Loucy (cell line): ENCODE results near the gene DPRX.

ENCODE experiments used
- H2AFZ ChIP-seq: fragments of 200-600 bp; sonication (generic); 2 replicates; pipeline ENCODE4 v1.6.0; 2016; ENCODE audit warnings: antibody characterized with exemption, mild to moderate bottlenecking, low read length, moderate library complexity
- H3F3A ChIP-seq: fragments of 200-600 bp; 2 replicates; pipeline ENCODE4 v1.6.0; 2016; ENCODE audit warnings: antibody characterized with exemption, low read depth, mild to moderate bottlenecking
- H3K27me3 ChIP-seq: fragments of 200-600 bp; sonication (generic); 2 replicates; pipeline ENCODE4 v1.6.1; 2014; ENCODE audit warnings: low read length, mild to moderate bottlenecking; ENCODE audit not compliant: insufficient read depth, poor library complexity, severe bottlenecking
- H3K36me3 ChIP-seq: fragments of 200-600 bp; sonication (generic); 2 replicates; pipeline ENCODE4 v1.6.1; 2016; ENCODE audit warnings: low read length; ENCODE audit not compliant: insufficient read depth
- H3K4me1 ChIP-seq: fragments of 200-600 bp; sonication (generic); 2 replicates; pipeline ENCODE4 v1.5.1; 2014; ENCODE audit warnings: low read length, mild to moderate bottlenecking; ENCODE audit not compliant: insufficient read depth, poor library complexity, severe bottlenecking
- H3K4me2 ChIP-seq: fragments of 200-600 bp; sonication (generic); 2 replicates; pipeline ENCODE4 v1.6.0; 2014; ENCODE audit warnings: antibody characterized with exemption, low read length, low read depth, mild to moderate bottlenecking; ENCODE audit not compliant: poor library complexity, severe bottlenecking
- H3K4me3 ChIP-seq: fragments of 200-600 bp; sonication (generic); 2 replicates; pipeline ENCODE4 v1.5.1; 2014; ENCODE audit warnings: low read length, mild to moderate bottlenecking, mixed read lengths; ENCODE audit not compliant: poor library complexity, severe bottlenecking
- H3K79me2 ChIP-seq: fragments of 200-600 bp; sonication (generic); 2 replicates; pipeline ENCODE4 v1.6.1; 2014; ENCODE audit warnings: low read length; ENCODE audit not compliant: insufficient read depth
- H3K9ac ChIP-seq: fragments of 200-600 bp; sonication (generic); 2 replicates; pipeline ENCODE4 v1.6.0; 2014; ENCODE audit warnings: mild to moderate bottlenecking, low read depth, low read length, moderate library complexity; ENCODE audit not compliant: poor library complexity, severe bottlenecking
- H3K9me2 ChIP-seq: fragments of 200-600 bp; sonication (generic); replicated peaks from 2 replicates; pipeline ENCODE4 v1.6.1; 2016; ENCODE audit warnings: low read depth, low read length, mixed read lengths
- H3K9me3 ChIP-seq: fragments of 200-600 bp; sonication (generic); 2 replicates; pipeline ENCODE4 v1.6.1; 2014; ENCODE audit warnings: mild to moderate bottlenecking, antibody characterized with exemption, low read length, low read depth; ENCODE audit not compliant: insufficient read depth
- H4K20me1 ChIP-seq: fragments of 200-600 bp; sonication (generic); 2 replicates; pipeline ENCODE4 v1.6.0; 2014; ENCODE audit warnings: antibody characterized with exemption, low read length, mild to moderate bottlenecking; ENCODE audit not compliant: insufficient read depth, poor library complexity, severe bottlenecking
- CTCF ChIP-seq: fragments of 200-600 bp; sonication (generic); conservative IDR thresholded peaks from 2 replicates; pipeline ENCODE4 v1.5.1; 2014; ENCODE audit warnings: mild to moderate bottlenecking, antibody characterized with exemption, low read length
- EZH2phosphoT487 ChIP-seq: fragments of 200-600 bp; IDR thresholded peaks from 2 replicates; pipeline ENCODE4 v1.6.1; 2018; ENCODE audit warnings: antibody characterized with exemption, mild to moderate bottlenecking, moderate library complexity, borderline replicate concordance

The DPRX gene

GRCh38 chr19:53647350-53647749 is 15.6 kb downstream of the DPRX start:
- no peak overlapping the region for H3K9ac ChIP-seq
- no peaks in the 10 kb centered on the region for H4K20me1 ChIP-seq
- no peak overlapping the region for H3K4me2 ChIP-seq
- no peaks in the 10 kb centered on the region for H3K36me3 ChIP-seq
- H3K27me3 ChIP-seq: no peaks in the 10 kb centered on the region
- H3K9me3 ChIP-seq: peaks cover 8% of the 10 kb centered on the region; the same call in 1 of the 2 replicates
- H3K4me3 ChIP-seq: no peak overlapping the region
- no peaks in the 10 kb centered on the region for H3K79me2 ChIP-seq
- TF ChIP-seq CTCF (no peak), EZH2phosphoT487 (no peak)
- no peak overlapping the region for H2AFZ ChIP-seq
- H3K9me2 ChIP-seq: no peaks in the 10 kb centered on the region
- H3F3A ChIP-seq: no peaks in the 10 kb centered on the region
- H3K4me1 ChIP-seq: no peaks in the 10 kb centered on the region

GRCh38 chr19:53647792-53648191 is 16.0 kb downstream of the DPRX start:
- H3K9me3 ChIP-seq: peaks cover 8% of the 10 kb centered on the region; the same call in 1 of the 2 replicates
- no peaks in the 10 kb centered on the region for H3F3A ChIP-seq
- no peaks in the 10 kb centered on the region for H3K4me1 ChIP-seq
- H3K27me3 ChIP-seq: no peaks in the 10 kb centered on the region
- H4K20me1 ChIP-seq: no peaks in the 10 kb centered on the region
- no peak overlapping the region for H2AFZ ChIP-seq
- no peak for TF ChIP-seq CTCF
- TF ChIP-seq EZH2phosphoT487: no peak
- no peak overlapping the region for H3K4me3 ChIP-seq
- H3K9ac ChIP-seq: no peak overlapping the region
- H3K9me2 ChIP-seq: no peaks in the 10 kb centered on the region
- no peak overlapping the region for H3K4me2 ChIP-seq
- H3K79me2 ChIP-seq: no peaks in the 10 kb centered on the region
- H3K36me3 ChIP-seq: no peaks in the 10 kb centered on the region

GRCh38 chr19:53649746-53650593 is 18.2 kb downstream of the DPRX start:
- no peak overlapping the region for H2AFZ ChIP-seq
- no peaks in the 10 kb centered on the region for H3K79me2 ChIP-seq
- H3K4me2 ChIP-seq: no peak overlapping the region
- no peaks in the 10 kb centered on the region for H3K27me3 ChIP-seq
- H3K9ac ChIP-seq: no peak overlapping the region
- H3K9me2 ChIP-seq: no peaks in the 10 kb centered on the region
- H3F3A ChIP-seq: no peaks in the 10 kb centered on the region
- no peaks in the 10 kb centered on the region for H4K20me1 ChIP-seq
- TF ChIP-seq CTCF: no peak
- H3K36me3 ChIP-seq: no peaks in the 10 kb centered on the region
- H3K4me1 ChIP-seq: no peaks in the 10 kb centered on the region
- H3K9me3 ChIP-seq: peaks cover 11% of the 10 kb centered on the region; the same call in 1 of the 2 replicates
- no peak overlapping the region for H3K4me3 ChIP-seq
